NCI-H345 treated with DMSO at 0.1 percent for 48 hours (cell line): ENCODE results near the gene PLCB4.

Source experiments
- DNase-seq: peaks from one replicate; lab custom pipeline; 2025; ENCODE audit not compliant: unreplicated experiment; lab: John Stamatoyannopoulos, UW

Gene PLCB4

GRCh38 chr20:9417665-9418064 lies 348.8 kb downstream of the PLCB4 start:
- DNase-seq = no peak

- no peak for DNase-seq
Measured at GRCh38 chr20:9422321-9423057, 353.6 kb downstream of the PLCB4 start.

- DNase-seq = no peak
Measured at GRCh38 chr20:9424551-9424950, 355.7 kb downstream of the PLCB4 start.

GRCh38 chr20:9427430-9428291 lies 358.8 kb downstream of the PLCB4 start:
- DNase-seq = no peak

DNA sequence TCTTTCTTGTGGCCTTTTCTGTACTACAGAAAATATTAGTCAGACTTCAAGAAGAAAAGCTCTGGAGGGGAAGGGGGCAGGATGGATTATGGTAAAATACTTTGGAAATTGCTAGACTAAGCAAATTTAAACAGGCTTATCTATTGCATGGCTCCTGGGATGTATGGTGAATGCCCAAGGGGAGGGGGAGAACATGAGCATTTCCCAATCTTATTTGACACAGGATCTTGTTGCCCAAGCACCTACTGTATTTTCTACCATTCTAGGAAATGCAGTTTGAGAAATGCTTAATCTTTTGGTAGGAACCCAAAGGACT lies 359.4 kb downstream of the PLCB4 start:
- no peak for DNase-seq

DNA sequence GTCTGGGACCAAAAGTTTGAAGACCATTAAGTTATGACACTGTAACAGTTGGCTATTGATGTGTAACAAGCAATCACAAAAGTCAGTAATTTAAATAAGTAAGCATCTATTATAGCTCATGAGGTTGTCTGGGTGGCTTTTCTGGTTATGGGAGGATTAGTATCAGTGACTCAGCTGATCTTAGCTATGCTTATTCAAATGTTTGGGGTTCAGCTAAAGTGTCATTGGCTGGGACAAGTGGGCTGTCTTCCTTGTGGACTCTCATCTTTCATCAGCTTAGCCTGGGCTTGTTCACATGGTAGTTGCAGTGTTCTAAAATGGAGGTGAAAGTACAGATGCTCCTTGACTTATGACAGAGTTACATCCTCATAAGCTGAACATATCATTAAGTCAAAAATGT lies 370.9 kb downstream of the PLCB4 start:
- DNase-seq = no peak

DNA sequence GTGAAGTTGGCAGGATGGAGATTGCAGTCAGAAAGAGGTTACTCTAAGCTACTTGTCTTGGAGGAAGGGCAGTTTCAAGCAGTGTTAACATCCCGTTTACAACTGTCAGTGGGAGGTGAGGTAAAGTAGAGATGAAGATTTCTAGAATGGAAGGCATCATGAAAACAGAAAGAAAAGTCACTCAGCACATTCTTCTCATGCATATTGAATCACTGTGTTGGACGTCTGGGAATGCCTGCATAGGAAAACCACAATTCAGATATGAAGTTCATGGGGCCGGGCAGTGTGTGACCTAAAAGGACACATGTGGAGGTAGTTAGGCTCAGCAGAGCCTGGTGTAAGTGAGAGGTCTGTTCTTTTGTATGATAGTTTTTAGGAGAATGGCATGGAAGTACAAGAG lies 372.0 kb downstream of the PLCB4 start:
- DNase-seq = no peak

GRCh38 chr20:9441948-9442347 lies 373.1 kb downstream of the PLCB4 start:
- no peak for DNase-seq

GRCh38 chr20:9442858-9443257 lies 374.0 kb downstream of the PLCB4 start:
- no peak for DNase-seq

GRCh38 chr20:9444921-9445320 lies 376.0 kb downstream of the PLCB4 start:
- no peak for DNase-seq

- DNase-seq = no peak
Measured at GRCh38 chr20:9447182-9447581, 378.3 kb downstream of the PLCB4 start.

DNA sequence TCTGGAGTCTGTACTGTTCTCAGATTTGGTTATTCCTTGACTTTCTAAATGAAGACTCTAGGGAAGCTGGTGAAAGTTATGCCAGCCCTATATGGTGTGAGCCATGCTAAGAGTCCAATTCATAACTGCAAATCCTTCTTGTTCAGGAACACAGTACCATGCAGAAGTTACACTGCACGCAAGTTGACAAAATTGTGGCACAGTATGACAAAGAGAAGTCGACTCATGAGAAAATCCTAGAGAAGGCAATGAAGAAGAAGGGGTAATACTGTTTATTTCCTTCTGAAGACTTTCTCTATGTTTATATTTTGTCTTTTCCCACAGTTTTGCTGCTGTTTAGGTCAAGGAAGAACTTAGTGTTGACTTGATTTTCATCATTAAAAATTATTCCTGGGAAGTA lies 384.3 kb downstream of the PLCB4 start:
- DNase-seq = no peak

GRCh38 chr20:9454791-9455190 lies 385.9 kb downstream of the PLCB4 start:
- DNase-seq = no peak

DNA sequence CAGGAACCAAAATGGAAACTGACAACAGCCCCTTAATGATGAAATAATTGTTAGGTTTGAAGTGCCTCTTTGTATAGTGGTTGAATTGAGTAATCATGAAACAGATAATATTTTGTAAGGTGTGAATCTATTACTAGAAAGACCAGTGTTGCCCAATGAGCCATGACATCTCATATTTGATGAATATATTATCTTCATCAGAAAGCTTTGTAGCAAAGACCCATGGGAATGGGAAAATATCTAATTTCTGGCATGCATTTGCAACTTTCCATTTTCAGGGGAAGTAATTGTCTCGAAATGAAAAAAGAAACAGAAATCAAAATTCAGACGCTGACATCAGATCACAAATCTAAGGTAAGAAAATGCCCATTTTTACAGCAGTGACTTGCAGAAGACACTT lies 388.2 kb downstream of the PLCB4 start:
- DNase-seq = no peak

GRCh38 chr20:9458138-9458796 lies 389.4 kb downstream of the PLCB4 start:
- DNase-seq = no peak

GRCh38 chr20:9460518-9460917 lies 391.6 kb downstream of the PLCB4 start:
- no peak for DNase-seq

DNA sequence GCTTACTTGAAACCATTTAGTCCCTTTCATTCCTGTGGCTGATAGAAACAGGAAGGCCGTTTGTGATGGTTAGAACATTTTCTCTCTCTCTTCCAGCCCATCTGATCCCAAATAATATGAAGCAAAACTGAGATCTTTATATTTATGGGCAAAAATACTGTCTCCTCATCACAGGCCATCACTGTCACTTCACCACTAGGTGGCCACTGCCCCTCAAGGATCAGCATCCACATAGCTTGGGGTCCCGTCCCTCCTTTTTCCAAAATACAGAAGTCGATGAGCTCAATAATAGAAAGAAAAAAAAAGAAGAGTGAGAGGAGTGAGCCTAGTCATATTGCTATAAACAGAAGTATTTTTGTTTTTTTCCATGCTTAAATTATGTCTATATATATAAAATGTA lies 399.1 kb downstream of the PLCB4 start:
- DNase-seq = no peak

DNA sequence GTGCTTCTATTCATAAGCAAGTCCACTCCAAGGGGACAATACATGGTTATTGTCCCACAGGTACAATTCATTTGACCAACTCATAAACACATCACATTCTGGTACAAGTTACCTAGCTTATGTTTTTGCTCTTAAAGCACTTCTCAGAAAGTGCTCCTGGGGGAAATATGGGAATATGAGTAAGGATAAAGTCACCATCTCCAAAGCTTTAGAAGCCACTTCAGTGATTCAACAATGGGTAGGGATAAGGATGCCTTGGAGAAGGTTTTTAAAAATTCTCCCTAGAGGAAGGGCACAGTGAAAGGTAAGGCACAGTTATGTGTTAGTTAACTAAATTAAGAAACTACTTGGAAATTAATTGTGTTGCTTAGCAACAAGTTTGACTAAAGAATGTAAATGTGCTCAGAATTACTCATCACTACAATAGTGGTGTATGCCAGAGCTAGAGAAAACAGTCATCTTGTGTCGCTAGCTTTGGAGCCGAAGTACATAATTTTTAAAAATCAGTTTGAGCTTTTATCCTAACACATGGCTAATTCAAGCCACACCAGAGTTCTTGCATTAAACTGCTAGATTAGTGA lies 406.0 kb downstream of the PLCB4 start:
- DNase-seq = no peak

- no peak for DNase-seq
Measured at GRCh38 chr20:9475456-9475855, 406.6 kb downstream of the PLCB4 start.

DNA sequence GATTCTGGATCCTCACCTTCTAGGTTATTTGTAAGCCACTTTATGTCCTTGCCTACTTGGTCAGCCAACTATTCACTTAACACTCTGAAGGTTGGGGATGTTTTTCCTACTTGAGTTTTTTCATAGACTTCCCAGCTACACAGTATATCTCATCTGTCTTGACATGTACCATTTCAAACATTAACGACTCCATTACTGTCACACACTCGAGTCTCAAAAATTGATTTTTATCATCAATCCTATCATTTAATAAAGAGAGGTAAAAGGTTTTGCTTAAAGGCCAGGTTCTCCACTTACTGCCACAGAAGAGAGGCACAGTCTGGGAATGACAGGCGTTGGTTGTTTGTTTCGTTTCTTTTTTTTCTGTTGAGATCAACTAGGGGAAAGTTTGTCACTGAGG lies 407.3 kb downstream of the PLCB4 start:
- no peak for DNase-seq

- no peak for DNase-seq
Measured at GRCh38 chr20:9476637-9477036, 407.8 kb downstream of the PLCB4 start.

GRCh38 chr20:9478771-9479170 lies 409.9 kb downstream of the PLCB4 start:
- no peak for DNase-seq
